HepG2 (cell line): ENCODE results near the gene MYO1B. TPM values are rescaled to one million over a fixed set of nuclear protein-coding genes. Genes with fewer than 3 reads are reported as not detected.

Experiments used
- ATAC-seq: fragments of 200-7000 bp; cut with Tn5 transposase; 3 replicates; pipeline ENCODE4 v1.9.1; 2020; ENCODE audit warnings: mild to moderate bottlenecking, moderate library complexity
- BruUV-seq: library from RNA; stranded (reverse); fragments of 400-500 nt; replicated peaks from 2 replicates; lab custom pipeline; 2021; lab: Mats Ljungman, UMichigan
- CTCF ChIA-PET: fragments of 300-600 bp; formaldehyde crosslinking; extraction: SDS; loops from one replicate; lab custom pipeline; 2021; ENCODE audit warnings: low total read pairs, inconsistent platforms, low intra/inter-chr PET ratio; lab: Yijun Ruan, JAX
- POLR2A ChIA-PET: fragments of 350-600 bp; sonication (Branson Sonifier 250); formaldehyde crosslinking; loops from one replicate; lab custom pipeline; 2020; ENCODE audit warnings: antibody characterized with exemption, inconsistent platforms; lab: Yijun Ruan, JAX
- DNase-seq: peaks from one replicate; pipeline ENCODE4 v3.0.0-alpha.2; 2015; ENCODE audit warnings: low spot score
- FAIRE-seq: peaks from 3 replicates; lab custom pipeline; 2011; peaks lifted over from hg19 to GRCh38; lab: Jason Lieb, UNC
- H2AFZ ChIP-seq: one replicate; pipeline ENCODE4 v1.6.1; 2011; ENCODE audit warnings: low read length, inconsistent platforms
- H3K27ac ChIP-seq: fragments of 300-600 bp; 3 replicates; pipeline ENCODE4 v1.8.0; 2011; ENCODE audit warnings: mixed run types, mild to moderate bottlenecking, mixed read lengths, low read length, inconsistent platforms; ENCODE audit not compliant: insufficient read depth; ENCODE audit errors: extremely low read length
- H3K27me3 ChIP-seq, 2 experiments: fragments of 200-600 bp in 1 of 2; 2 replicates in 1 of 2; 3 replicates in 1 of 2; pipeline versions ENCODE4 v1.6.0 to v1.8.0; 2011; ENCODE audit warnings: low read length in 2 of 2, mild to moderate bottlenecking in 2 of 2, moderate library complexity in 2 of 2, inconsistent platforms in 1 of 2; ENCODE audit not compliant: insufficient read depth in 2 of 2, control insufficient read depth in 1 of 2
- H3K36me3 ChIP-seq, 2 experiments: fragments of 200-600 bp in 1 of 2; replicated peaks in 1 of 2; 2 replicates in 1 of 2; 3 replicates in 1 of 2; pipeline versions ENCODE4 v1.5.1 to v1.8.0; 2011; ENCODE audit warnings: low read length in 2 of 2, inconsistent platforms in 1 of 2; ENCODE audit not compliant: insufficient read depth in 2 of 2, control insufficient read depth in 1 of 2
- H3K4me1 ChIP-seq: 2 replicates; pipeline ENCODE4 v1.5.1; 2012; ENCODE audit warnings: low read length, inconsistent platforms; ENCODE audit not compliant: insufficient read depth
- H3K4me2 ChIP-seq: 2 replicates; pipeline ENCODE4 v1.6.0; 2011; ENCODE audit warnings: low read depth, low read length, inconsistent platforms
- H3K4me3 ChIP-seq, 3 experiments: fragments of 200-600 bp in 1 of 3; sonication (generic), shearing (Covaris generic) in 1 of 3; replicated peaks in 1 of 3; 2 replicates each; pipeline ENCODE4 v1.5.1; 2011 to 2016; ENCODE audit warnings: low read length in 3 of 3, inconsistent platforms in 2 of 3, low read depth in 2 of 3, mild to moderate bottlenecking in 2 of 3, control low read depth in 1 of 3, mixed read lengths in 1 of 3; ENCODE audit not compliant: insufficient read depth in 1 of 3
- H3K79me2 ChIP-seq: one replicate; pipeline ENCODE4 v1.6.1; 2011; ENCODE audit warnings: low read length, inconsistent platforms; ENCODE audit not compliant: insufficient read depth
- H3K9ac ChIP-seq: 2 replicates; pipeline ENCODE4 v1.6.0; 2011; ENCODE audit warnings: mild to moderate bottlenecking, low read depth, low read length, inconsistent platforms; ENCODE audit not compliant: insufficient read depth
- H3K9me3 ChIP-seq: 2 replicates; pipeline ENCODE4 v1.5.1; 2012; ENCODE audit warnings: mild to moderate bottlenecking, low read length
- H4K20me1 ChIP-seq: 2 replicates; pipeline ENCODE4 v1.6.0; 2011; ENCODE audit warnings: inconsistent platforms, mild to moderate bottlenecking, low read length, moderate library complexity; ENCODE audit not compliant: insufficient read depth
- ARNTL ChIP-seq: sonication (generic); formaldehyde crosslinking; IDR thresholded peaks from 2 replicates; pipeline ENCODE4 v1.4.0; 2020; ENCODE audit warnings: mild to moderate bottlenecking, missing genetic modification reagents
- MAFF ChIP-seq: IDR thresholded peaks from 2 replicates; pipeline ENCODE4 v1.6.1; 2011; ENCODE audit warnings: low read depth, low read length, improper control_type of control experiment
- PAX8 ChIP-seq: sonication (generic); formaldehyde crosslinking; IDR thresholded peaks from 2 replicates; pipeline ENCODE4 v1.8.0; 2022; ENCODE audit warnings: mild to moderate bottlenecking, missing genetic modification reagents, borderline replicate concordance
- POGK ChIP-seq: sonication (generic); formaldehyde crosslinking; conservative IDR thresholded peaks from 2 replicates; pipeline ENCODE4 v1.8.0; 2022; ENCODE audit warnings: mild to moderate bottlenecking, moderate library complexity, missing genetic modification reagents
- SYNCRIP ChIP-seq: fragments of 200-400 bp; formaldehyde crosslinking; IDR thresholded peaks from 2 replicates; pipeline ENCODE4 v1.6.1; 2018; ENCODE audit warnings: mild to moderate bottlenecking, low read depth, low read length; ENCODE audit not compliant: insufficient read depth
- TBL1XR1 ChIP-seq: fragments of 150-350 bp; IDR thresholded peaks from 2 replicates; pipeline ENCODE4 v1.6.1; 2014; ENCODE audit warnings: borderline replicate concordance, low read length; ENCODE audit not compliant: partially characterized antibody
- ZGPAT ChIP-seq: IDR thresholded peaks from 2 replicates; pipeline ENCODE4 v1.6.1; 2016; ENCODE audit warnings: mild to moderate bottlenecking
- WGBS: methylation state at CpG from one replicate; pipeline ENCODE4 v1.1.6; 2017; ENCODE audit warnings: low lambda C conversion rate; 5-methylcytosine and 5-hydroxymethylcytosine counted together
- in situ Hi-C: cut with HindIII; loops from 2 replicates; pipeline ENCODE4 v1.10.0; 2017; ENCODE audit warnings: low pct_unique_long_range_greater_than_20kb; ENCODE audit not compliant: extremely low pct_ligation_motif_present
- intact Hi-C: fragments of 100-400 bp; cut with micrococcal nuclease; formaldehyde crosslinking; loops from one replicate; pipeline ENCODE4 v1.10.0; 2022; ENCODE audit not compliant: unreplicated experiment
- polyA plus RNA-seq, 8 experiments: library from polyadenylated mRNA; depleted of rRNA in 3 of 8; stranded (reverse) in 7 of 8; unstranded in 1 of 8; fragments of >200 nt; fragmentation: Illumina TruSeq in 4 of 8; extraction: Trizol in 4 of 8; gene quantifications; 2 replicates each; pipeline versions ENCODE4 v1.2.1 to v1.2.3, GENCODE V29; 2011 to 2016; ENCODE audit warnings: low read depth in 4 of 8, missing spikeins in 1 of 8, mixed read lengths in 1 of 8; ENCODE audit not compliant: insufficient read depth in 1 of 8
- total RNA-seq, 5 experiments: library from RNA; depleted of rRNA; stranded (reverse); fragments of >200 nt; fragmentation: Illumina TruSeq; extraction: Trizol; gene quantifications; 2 replicates each; pipeline ENCODE4 v1.2.3, GENCODE V29; 2016; ENCODE audit warnings: low read depth in 1 of 5

MYO1B gene
- total and polyA plus RNA-seq, 2 of the 13 experiments (the other 11 are each of a cell fraction or from before 2014, with no cell fraction given) = 36.9 to 89.8 TPM

GRCh38 chr2:191250986-191251385, 5.8 kb downstream of the MYO1B start (continued):
- TF ChIP-seq POGK (CRISPR knock-in tag) (no peak), SYNCRIP (no peak), PAX8 (CRISPR knock-in tag) (no peak)

GRCh38 chr2:191252699-191253098, 7.5 kb downstream of the MYO1B start:
- Histone ChIP-seq H3K36me3 (no peaks in the 10 kb centered on the region; a peak in 2 of 5 replicates), H4K20me1 (peaks cover 16% of the 10 kb centered on the region), H3K27me3 (no peaks in the 10 kb centered on the region), H3K4me2 (no peak overlapping the region), H3K9ac (no peak overlapping the region), H3K27ac (no peak overlapping the region), H3K4me3 (no peak overlapping the region), H2AFZ (no peak overlapping the region), H3K9me3 (no peaks in the 10 kb centered on the region), H3K4me1 (peaks cover 81% of the 10 kb centered on the region), H3K79me2 (peaks cover 98% of the 10 kb centered on the region)
- in situ Hi-C loops (no loop called here), intact Hi-C loops (no loop called here)
- no peak for TF ChIP-seq ARNTL (CRISPR knock-in tag)
- TF ChIP-seq TBL1XR1 = no peak
- no peak for TF ChIP-seq MAFF
- TF ChIP-seq ZGPAT (CRISPR knock-in tag) = no peak
- DNase-seq = no peak
- ChIA-PET POLR2A (interaction anchor here (0.8 to 1.6 kb wide), 2 partner anchors 10 to 425 kb away, joined by 3 to 4 read pairs; partner anchors contain the start of gene NABP1), CTCF (no interaction called here)
- no peak for ATAC-seq
- FAIRE-seq = no peak
- 94% methylated on average over 2 of the region's 2 CpGs for WGBS
- BruUV-seq = no TSS peak
